ENCODE results near the gene LCOR. TPM values are rescaled to one million over a fixed set of nuclear protein-coding genes. Genes with fewer than 3 reads are reported as not detected.
"Not testable (repeated sequence)": the region's sequence is repeated elsewhere in the genome, so short reads cannot be mapped to it uniquely, and the experiment has no call there.

Gene LCOR
- total RNA-seq, 1 donor from 2014 or later = 31.3 TPM

DNA sequence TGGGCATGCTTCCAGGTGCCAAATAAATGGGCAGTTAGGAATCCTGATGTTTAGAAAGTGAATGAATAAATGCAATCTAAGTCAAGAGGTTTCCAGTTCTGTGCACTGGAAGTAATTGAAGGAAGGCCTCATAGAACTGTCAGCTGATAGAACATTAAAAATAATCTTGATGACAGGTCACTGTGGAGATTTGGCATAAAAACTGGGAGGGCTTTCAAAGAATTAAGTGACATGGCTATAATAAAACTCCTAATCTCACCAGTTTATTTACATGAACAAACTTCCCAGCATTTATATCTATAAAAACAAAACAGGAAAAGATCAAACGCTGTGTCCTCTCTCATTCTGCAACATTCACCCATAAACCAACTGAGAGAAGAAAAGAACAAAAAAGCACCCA is 183.1 kb downstream of the LCOR start:
- no peak for DNase-seq

DNA sequence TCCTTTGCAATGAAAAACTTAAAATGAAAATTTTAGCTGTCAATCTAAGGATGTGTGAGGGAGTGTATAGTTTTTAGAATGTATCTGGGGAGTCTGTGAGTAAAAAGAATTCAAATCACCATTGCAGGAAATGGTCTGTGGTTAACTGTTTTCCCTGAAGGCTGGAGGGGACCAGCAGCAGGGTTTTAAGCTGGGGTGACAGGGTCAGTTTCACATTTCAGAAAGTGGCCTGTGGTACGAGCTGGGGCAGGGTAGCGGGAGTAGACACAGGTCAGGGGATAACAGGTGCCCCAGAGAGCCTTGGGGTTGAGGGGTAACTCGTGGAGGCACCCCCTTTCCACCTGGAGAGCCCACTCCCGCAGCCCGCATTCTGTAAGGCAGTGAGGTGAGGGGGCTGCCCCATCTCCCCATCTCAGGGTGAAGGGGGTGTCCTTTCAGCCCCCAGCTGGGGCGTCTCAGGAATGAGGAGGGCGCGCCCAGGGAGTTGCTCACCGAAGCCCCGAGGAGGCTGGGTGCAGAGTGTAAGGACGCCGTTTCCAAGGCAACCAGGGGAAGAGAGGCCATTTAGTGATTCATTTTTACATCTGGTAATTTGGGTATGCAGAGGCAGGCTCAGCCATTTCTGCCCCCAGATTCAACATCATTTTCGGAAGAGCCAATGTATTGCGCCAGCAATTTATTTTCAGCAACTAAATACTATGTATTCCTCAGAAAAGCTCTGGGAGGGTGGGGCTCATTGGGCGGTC is 184.8 kb downstream of the LCOR start:
- DNase-seq = no peak

DNA sequence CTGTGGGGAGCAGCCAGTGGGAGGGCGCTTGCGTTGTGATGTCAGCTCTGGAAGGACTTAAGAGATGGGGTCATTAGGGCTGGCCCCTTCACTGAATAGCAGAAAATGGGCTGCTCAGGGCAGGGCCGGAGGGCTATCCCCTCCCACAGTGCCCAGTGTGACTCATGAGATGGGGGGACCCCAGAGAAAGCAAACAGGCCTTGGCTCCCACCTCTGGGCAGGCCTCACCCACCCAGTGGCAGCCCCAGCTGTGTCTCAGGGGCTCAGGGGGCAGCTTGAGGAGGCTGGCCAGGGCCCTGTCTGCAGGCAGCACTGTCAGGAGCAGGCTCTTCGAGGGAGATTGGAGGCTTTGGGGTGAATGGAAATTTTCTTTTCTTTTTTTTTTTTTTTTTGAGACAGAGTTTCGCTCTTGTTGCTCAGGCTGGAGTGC is 185.4 kb downstream of the LCOR start:
- DNase-seq = no peak

DNA sequence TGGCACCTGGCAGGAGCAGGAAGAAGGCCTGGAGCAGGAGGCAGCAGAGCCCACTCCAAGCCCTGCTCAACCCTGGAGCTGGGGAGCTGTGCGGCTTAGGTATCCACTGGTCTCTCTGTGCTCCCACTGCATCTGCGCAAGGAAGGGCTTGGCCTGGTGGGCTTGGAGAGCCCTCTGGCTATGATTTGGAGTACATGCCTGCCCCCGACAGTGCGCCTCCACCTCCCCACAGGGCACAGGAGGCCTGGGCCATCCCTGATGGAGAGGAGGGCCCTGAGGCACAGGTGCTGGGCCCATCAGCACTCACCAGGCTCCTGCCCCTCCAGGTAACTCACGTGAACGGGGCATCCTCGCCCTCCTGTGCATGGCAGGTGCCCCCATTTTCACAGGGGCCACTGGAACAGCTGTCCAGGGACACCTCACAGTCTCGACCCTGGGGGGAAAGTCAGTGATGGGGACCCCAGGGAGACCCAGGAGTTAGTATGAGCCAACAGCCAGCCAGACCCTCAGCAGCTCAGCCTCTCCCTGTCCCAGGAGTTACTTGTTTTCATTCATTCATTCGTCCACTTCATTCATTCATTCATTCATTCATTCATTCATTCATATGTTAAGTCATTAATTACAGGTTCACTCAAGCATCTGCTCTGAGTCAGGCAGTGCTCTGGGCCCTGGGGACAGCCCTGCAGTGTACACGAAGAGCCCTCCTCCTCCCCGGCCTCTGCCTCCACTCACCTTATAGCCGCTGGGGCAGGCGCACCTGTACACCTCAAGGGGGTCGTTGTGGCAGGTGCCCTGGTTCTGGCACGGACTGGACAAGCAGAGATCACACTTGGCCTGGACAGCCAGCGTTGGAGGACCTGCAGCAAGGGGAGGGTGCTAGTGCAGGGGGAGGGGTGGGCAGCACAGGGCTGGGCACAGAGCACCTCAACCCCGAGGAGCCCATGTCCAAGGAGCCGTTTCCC is 186.4 kb downstream of the LCOR start:
- no peak for DNase-seq

DNA sequence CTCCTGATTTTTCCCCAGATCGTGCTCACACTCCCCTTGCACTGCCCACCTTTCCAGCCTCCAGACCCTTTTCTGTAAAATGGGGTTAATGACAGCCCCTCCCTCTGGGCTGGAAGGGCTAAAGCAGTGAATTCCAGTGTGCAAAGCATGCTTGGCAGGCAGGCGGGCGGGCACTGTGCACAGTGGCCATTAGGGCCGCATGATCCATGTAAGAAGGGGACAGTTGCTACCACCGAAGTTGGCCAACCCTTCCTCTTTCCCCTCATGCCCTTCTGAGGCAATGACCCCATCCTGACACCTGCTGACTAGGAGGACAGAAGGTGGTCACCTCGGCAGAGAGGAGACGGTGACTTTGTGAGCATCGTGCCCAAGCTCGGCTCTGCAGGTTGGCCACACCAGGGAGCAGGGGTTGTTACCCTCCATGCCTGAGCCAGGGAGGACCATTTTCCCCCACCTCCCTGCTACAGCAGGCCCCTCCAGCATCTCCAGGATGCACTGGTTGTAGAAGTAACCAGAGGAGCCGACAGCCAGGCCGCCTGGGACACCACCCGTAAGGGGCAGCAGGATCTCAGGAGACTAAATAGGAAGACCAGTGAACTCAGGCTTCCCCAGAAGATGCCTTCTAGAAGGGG is 187.2 kb downstream of the LCOR start:
- no peak for DNase-seq

DNA sequence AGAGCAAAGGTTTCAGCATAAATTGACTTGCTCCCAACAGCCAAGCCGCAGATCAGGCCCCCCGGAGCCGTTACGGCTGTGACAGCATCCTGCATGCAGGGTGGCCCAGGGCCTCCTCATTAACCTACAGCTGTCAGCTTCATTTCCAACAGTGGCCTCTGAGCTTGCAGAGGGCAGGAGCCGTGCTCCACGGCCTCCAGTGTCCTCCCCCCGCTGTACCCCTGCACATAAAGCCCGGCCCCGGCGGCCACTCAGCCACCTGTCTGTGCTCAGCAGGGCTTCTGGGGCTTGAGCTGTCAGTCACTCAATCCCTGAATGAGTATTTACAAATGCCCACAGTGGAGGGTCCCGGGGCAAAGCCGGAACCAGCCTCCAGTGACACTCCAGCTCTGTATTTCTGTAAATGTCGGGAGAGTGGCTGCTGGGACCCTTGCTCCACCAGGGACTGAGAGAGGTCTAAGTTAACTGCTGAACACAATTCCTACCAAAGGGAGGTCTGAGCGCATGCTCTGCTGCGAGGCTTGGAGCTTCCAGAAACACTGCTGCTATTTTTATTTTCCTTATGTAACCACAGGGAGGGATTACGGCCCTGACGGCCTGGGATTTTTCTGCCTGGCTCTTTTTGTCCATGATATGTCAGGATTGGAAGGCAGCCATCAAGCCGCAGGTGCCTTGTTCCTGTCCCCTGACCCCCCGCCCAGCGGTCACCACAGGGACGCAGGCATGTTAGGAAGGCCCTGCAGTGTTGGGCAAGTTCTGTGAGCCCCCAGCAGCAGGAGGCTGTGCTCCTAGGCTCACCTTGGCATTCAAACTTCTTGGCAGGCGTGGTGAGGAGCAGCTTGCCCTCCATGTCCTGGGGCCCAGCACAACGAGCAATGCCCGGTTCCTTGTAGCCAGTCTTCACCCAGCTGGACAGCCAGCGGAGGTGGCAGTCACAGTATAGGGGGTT is 188.6 kb downstream of the LCOR start:
- DNase-seq = no peak

DNA sequence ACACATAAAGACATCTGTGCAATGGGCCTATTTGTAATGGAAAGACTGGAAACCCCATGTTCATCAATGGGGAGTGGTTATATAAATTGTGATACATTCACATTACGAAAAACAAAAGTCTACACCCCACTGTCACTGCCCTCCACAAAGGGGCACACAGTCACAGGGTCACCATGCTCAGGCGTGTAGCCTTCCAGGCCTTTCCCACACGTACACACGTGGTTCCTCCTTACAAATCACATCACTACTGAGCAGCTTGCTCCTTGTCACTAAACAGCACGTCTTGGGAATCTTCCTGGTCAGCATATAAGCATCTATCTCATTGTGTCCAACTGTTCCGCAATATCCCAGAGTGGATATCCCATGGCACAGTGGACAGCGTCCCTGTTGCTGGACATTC is 190.5 kb downstream of the LCOR start:
- no peak for DNase-seq

DNA sequence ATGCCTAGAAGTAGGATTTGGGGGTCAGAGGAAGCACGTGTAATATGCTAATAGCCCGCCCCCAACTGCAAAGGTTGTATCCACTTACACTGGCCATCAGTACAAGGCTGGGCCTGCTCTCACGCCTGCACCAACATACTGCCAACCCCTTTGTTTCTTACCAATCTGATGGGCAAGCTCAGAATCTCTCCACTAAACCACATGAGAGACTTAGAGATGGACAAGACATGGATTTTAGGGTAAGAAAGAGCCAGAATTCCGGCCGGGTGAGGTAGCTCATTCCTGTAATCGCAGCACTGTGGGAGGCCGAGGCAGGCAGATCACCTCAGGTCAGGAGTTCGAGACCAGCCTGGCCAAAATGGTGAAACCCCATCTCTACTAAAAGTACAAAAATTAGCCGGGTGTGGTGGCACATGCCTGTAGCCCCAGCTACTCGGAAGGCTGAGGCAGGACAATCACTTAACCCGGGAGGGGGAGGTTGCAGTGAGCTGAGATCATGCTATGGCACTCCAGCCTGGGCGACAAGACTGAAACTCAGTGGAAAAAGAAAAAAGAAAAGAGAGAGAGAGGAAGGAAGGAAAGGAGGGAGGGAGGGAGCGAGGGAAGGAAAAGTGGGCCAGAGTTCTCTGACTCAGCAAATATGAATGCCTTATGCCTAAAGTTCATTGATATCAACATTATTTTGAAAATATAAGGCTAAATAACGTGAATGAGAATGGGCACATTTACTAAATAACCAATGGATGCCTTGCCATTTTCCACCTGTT is 191.5 kb downstream of the LCOR start:
- DNase-seq = no peak

DNA sequence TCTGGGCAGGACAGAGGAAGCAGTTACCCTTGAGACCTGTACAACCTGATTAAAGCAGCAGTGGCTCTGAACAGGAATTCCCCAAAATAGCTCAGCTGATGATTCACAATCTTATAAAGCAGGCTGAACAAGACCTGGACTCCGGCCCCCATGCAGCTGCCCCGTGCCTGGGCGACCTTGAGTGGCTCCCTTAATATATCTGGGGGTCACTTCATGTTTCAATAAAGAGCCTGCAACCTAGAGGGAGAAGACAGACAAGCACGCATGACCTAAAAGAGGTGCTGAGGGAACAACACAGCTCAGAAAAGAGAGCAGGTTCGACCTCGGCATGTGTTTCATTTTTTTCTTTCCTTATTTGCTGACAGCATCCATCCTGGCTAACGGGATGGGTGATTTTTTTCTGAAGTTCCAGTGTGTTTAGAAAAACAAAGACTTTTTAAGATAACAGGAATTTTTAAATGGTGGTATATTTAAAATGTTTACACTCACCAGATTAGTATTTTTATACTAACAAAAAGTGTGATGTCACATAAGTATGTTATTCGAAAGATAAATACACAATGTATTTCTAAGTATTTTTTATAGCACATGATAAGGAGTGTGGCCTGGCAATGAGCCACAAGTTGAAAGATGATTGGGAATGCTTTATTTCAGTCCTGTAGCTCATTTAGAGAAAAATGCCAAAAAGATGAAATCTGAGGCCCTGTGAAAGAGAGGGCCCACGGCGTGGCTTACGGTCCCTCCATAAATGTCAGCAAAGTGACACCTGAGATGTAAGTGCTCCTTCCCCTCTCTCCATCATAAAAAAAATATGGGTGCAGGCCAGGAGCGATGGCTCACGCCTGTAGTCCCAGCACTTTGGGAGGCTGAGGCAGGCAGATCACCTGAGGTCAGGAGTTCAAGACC is 192.3 kb downstream of the LCOR start:
- no peak for DNase-seq

DNA sequence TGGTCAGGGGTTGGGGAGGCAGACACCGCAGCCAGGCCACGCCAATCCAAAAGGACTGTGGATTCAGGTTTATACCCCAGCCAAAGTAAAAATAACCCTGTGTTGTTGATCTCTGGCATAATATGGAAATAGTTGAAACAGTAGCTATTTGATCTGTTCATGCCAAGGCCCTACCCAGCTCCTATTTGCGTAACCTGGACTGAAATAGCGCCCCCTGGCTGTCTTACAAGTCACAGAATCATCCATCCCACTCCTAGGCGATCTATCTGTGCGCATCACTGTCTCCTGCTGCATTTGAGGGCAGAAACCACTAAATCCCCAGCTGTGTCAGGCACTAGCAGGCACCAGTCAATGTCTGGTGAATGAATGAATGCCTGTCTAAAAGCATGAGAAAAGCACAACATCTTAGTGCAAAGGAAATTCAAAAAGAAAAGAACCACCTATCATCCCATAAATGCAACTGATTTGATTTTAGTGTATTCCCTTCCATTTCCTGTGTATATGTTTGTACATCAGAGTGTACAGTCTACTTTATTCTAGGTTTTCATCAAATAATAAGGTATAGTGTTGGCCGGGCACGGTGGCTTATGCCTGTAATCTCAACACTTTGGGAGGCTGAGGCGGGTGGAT is 193.6 kb downstream of the LCOR start:
- DNase-seq = no peak

DNA sequence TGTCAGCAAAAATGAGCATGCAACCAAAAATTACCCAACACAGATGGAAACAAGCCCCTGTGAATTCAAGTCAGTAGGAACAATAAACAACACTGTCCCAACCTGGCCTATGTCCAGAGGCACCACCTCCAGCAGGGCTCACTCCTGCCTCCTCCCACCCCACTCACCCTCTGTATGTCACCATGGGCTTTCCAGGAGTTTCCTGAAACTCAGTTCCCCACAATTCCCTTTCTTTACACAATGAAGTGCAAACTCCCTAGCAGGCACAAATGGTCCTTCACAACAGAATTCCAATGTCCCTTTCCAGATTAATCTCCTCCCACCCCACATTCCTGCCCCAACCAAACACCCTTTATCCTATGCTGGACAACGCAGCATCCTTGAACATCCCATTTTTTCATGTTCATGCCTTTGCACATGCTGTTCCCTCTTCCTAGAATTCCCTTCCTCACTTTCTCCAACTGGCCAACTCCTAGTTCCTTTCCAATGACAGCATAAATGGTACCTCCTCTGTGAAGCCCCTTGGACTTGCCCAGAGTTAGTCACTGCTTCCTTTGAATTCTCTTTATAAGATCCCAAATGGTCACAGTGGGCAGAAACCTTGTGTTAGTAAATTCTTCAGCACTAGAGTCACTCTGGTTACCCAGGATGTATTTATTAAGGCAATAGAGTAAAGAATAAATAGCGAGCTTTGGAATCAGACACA is 196.2 kb downstream of the LCOR start:
- no peak for DNase-seq

DNA sequence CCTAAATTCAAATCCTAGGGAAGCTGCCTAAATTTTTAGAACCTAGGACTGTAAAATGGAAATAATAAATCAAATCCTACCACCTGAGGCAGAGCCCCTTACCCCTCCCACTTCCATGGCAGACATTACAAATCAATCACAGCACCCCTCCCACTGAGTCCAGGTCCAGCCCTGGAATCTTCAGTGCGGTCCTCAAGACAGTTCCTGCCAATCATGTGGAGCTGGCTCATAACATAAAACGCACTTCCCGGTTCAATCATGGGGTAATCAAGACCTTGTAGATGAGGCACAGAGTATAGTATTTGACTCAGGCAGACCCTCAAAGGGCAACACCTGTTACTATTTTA is 196.7 kb downstream of the LCOR start:
- no peak for DNase-seq

DNA sequence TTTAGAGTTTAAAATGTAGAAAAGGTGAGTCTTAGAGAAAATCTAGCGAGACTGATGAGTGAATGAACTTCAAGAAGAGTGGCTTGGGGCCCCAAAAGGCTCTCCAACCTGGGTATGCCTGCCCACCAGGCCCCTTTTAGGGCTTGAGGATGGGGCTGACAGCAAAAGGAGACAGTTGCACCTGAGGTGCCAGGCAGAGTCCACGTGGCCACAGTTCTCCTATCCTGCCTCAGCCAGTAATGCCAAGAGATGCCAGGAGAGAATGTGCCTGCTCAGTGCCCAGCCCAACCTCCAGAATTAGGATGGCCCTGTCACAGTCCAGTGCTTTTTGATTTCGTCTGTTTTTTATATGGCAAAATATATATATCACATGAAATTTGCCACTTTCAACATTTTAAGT is 197.2 kb downstream of the LCOR start:
- no peak for DNase-seq

DNA sequence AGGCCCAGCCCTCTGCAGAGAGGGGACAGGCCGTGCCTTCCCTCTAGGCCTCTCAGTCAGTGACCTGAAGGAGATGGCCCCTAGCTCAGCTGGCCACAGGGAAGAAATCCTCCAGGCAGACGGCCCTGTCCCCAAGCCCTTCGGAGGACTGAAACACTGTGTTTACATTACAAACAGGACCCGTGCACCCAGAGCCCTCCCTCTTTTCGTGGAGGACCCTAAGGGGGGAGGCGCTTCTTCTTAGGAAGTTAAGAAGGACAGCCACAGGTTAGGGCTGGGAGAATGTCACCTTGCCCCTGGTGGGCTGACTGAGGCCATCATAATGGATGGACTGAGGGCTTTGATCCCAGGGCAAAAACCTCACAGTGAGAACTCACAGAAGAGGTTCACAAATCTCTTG is 198.8 kb downstream of the LCOR start:
- no peak for DNase-seq

DNA sequence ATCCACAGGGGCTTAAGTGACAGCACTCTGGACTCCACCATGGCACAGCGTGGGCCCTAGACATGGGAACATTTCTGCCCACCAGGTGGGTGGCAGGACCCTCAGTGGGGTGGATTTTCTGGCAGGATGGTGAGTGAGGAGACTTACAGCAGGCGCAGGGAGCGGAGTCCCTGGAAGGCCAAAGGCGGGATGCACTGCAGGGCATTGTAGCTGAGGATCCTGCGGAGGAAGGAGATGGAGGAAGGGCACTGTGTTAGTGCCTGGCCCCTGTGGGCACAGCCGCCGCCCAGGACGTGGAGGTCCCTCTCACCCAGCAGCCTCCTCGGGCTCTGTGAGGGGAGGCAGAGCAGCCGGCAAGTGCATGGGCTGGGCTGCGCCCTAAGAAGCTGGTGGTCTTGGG is 199.4 kb downstream of the LCOR start:
- no peak for DNase-seq

DNA sequence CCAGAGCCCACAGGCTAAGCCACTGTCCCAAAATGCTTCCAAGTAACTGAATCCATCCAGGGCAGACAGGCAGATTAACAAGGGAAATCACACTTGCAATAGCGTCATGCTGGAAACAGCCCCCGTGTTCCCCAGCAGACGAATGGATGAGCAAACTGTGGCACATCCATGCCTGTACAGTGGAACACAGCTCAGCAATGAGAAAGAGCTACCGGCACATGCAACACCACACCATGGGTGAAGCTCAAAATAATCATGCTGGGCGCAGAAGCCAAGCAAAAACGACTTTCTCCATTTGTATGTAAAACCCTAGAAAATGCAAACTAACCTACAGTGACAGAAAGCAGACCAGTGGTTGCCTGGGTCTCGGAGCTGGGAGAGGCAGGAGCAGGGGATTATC is 200.5 kb downstream of the LCOR start:
- DNase-seq = no peak

DNA sequence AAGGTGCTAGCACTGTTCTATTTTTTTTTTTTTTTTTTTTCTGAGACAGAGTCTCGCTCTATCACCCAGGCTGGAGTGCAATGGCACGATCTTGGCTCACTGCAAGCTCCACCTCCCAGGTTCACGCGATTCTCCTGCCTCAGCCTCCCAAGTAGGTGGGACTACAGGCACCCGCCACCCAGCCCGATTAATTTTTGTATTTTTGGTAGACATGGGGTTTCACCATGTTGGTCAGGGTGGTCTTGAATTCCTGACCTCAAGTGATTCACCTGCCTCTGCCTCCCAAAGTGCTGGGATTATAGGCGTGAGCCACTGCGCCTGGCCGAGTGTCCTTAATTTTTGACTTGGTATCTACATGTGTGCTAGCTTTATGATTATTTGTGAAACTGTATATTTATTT is 201.7 kb downstream of the LCOR start:
- not testable (repeated sequence) for DNase-seq

DNA sequence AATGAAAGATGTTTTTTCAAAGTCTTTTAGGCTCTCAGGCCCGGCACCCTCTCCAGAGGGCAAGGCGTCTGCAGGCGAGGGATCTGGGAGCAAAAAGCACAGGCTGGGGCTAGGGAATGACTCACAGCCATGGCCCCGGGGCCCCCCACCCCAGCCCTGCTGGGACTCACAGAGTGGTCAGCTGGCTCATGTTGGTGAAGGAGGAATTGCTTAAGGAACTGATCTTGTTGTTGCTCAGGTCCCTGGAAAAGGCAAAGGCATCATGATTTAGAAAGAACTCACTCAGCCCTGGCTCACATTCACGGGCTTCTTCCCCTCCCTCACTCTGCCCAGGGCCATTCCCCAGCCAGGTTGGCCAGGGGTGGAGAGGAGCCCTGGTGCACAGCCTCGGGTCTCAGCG is 202.2 kb downstream of the LCOR start:
- DNase-seq = no peak

Data from skin of body (tissue), 2 donors.